Gastroesophageal sphincter (tissue), 3 donors: ENCODE measurements around the gene ADAMTSL3.

Experiments used
- EP300 ChIP-seq: sonication (generic); formaldehyde crosslinking; IDR thresholded peaks from one replicate; pipeline ENCODE4 v1.6.1; 2017; ENCODE audit warnings: antibody characterized with exemption, mild to moderate bottlenecking
- POLR2A ChIP-seq, 2 donors: fragments of 450-650 bp; IDR thresholded peaks; one replicate each; pipeline ENCODE4 v1.6.1; 2017; ENCODE audit warnings: antibody characterized with exemption in 2 of 2, mild to moderate bottlenecking in 2 of 2, moderate library complexity in 1 of 2
- POLR2AphosphoS5 ChIP-seq: sonication (generic); formaldehyde crosslinking; IDR thresholded peaks from one replicate; pipeline ENCODE4 v1.6.1; 2017; ENCODE audit warnings: antibody characterized with exemption
- TF ChIP-seq, protein P1 (sequence below), 4 experiments: fragments of 200-600 bp in 2 of 4; fragments of 450-650 bp in 2 of 4; sonication (generic) in 1 of 4; IDR thresholded peaks; one replicate each; pipeline ENCODE4 v1.5.1; 2017 to 2019; ENCODE audit warnings: antibody characterized with exemption in 4 of 4, mild to moderate bottlenecking in 2 of 4, moderate library complexity in 2 of 4

- TF ChIP-seq, protein P1, sequence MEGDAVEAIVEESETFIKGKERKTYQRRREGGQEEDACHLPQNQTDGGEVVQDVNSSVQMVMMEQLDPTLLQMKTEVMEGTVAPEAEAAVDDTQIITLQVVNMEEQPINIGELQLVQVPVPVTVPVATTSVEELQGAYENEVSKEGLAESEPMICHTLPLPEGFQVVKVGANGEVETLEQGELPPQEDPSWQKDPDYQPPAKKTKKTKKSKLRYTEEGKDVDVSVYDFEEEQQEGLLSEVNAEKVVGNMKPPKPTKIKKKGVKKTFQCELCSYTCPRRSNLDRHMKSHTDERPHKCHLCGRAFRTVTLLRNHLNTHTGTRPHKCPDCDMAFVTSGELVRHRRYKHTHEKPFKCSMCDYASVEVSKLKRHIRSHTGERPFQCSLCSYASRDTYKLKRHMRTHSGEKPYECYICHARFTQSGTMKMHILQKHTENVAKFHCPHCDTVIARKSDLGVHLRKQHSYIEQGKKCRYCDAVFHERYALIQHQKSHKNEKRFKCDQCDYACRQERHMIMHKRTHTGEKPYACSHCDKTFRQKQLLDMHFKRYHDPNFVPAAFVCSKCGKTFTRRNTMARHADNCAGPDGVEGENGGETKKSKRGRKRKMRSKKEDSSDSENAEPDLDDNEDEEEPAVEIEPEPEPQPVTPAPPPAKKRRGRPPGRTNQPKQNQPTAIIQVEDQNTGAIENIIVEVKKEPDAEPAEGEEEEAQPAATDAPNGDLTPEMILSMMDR (IDR thresholded peaks at IDR 0.05): no peak
- TF ChIP-seq POLR2A (IDR thresholded peaks at IDR 0.05) (no peak), POLR2AphosphoS5 (no peak), EP300 (no peak)
Measured at GRCh38 chr15:83717010-83717409, 63.1 kb downstream of the ADAMTSL3 start.
